GM19395 (cell line): ENCODE measurements around the gene DACT3.

ENCODE experiments used
- ATAC-seq: cut with Tn5 transposase; IDR thresholded peaks from one replicate; pipeline ENCODE4 v1.9.1; 2021; ENCODE audit warnings: mild to moderate bottlenecking, moderate library complexity; ENCODE audit not compliant: unreplicated experiment

The DACT3 gene

DNA sequence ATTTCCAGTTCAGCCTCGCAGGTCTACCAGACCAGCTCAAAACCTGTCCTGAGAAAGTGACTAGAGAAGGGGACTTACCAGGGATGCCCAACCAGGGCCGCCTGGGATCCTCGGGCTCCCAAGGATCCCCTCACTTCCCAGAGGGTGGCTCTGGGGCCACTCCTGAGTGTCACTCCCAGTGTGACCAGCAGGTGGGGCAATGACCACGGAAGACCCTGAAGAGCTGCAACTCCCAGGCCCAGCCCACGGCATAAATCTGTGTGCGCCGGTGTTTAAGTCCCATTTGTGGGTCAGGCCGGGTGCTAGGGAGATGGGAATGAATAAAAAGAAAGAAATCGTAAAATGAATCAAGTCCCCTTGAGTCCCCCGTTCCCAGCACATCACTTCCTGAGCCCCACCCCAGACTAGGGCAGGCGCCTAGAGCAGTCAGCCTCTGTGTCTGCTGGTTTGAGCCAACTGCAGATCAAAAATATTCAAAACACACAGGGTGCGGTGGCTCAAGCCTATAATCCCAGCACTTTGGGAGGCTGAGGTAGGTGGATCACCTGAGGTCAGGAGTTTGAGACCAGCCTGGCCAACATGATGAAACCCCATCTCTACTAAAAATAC lies 46.8 kb downstream of the DACT3 start:
- no peak for ATAC-seq

GRCh38 chr19:46613525-46613924 lies 47.5 kb downstream of the DACT3 start:
- no peak for ATAC-seq

DNA sequence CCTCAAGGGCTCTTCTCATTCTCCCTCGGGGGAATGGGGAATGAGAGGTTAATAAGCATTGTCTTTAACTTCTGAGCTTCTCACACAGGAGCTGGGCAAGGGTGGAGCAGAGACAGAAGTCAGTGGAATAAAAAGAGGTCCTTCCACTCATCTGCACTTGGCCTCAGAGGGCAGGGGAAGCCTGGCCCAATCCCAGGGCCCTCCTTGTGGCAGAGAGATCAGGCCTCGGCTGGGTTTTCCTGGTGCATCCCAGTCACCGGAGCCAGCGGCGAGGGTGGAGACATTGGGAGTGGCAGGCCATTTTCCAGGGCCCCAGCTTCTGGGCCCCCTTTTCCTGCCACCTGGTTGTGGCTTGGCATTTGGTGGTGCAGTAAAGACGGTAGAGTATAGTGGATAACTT lies 49.2 kb downstream of the DACT3 start:
- no peak for ATAC-seq

- no peak for ATAC-seq
These were observed 49.9 kb downstream of the DACT3 start for GRCh38 chr19:46610851-46611770.

- no peak for ATAC-seq
These were observed 50.6 kb downstream of the DACT3 start for GRCh38 chr19:46610413-46610775.

DNA sequence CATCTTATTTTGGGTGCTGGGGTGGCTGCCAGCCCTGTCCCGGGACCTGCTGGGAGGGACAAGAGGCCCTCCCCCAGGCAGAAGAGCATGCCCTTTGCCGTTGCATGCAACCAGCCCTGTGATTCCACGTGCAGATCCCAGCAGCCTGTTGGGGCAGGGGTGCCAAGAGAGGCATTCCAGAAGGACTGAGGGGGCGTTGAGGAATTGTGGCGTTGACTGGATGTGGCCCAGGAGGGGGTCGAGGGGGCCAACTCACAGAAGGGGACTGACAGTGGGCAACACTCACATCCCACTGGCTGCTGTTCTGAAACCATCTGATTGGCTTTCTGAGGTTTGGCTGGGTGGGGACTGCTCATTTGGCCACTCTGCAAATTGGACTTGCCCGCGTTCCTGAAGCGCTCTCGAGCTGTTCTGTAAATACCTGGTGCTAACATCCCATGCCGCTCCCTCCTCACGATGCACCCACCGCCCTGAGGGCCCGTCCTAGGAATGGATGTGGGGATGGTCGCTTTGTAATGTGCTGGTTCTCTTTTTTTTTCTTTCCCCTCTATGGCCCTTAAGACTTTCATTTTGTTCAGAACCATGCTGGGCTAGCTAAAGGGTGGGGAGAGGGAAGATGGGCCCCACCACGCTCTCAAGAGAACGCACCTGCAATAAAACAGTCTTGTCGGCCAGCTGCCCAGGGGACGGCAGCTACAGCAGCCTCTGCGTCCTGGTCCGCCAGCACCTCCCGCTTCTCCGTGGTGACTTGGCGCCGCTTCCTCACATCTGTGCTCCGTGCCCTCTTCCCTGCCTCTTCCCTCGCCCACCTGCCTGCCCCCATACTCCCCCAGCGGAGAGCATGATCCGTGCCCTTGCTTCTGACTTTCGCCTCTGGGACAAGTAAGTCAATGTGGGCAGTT lies 51.2 kb downstream of the DACT3 start:
- no peak for ATAC-seq

DNA sequence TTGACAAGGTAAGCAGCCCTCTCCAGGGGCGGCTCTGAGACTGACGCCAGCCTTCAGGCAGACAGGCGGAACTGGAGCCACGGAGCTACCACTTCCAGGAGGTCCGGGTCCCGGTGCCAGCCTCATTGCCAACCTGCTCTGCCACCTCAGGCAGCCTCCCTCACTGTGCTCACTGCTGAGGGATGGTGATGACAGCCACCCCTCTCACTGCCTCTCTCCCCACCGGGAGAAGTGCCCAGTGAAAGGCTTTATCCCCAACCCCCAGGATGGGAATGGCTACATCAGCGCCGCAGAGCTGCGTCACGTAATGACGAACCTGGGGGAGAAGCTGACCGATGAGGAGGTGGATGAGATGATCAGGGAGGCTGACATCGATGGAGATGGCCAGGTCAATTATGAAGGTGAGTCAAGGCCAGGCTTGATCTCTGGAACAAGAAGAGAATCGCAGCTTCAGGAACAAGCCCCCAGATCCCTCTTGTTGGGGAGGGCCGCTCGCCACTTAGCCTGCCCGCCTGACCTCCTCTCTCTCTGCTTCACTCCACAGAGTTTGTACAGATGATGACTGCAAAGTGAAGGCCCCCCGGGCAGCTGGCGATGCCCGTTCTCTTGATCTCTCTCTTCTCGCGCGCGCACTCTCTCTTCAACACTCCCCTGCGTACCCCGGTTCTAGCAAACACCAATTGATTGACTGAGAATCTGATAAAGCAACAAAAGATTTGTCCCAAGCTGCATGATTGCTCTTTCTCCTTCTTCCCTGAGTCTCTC lies 52.2 kb downstream of the DACT3 start:
- ATAC-seq, result no peak

DNA sequence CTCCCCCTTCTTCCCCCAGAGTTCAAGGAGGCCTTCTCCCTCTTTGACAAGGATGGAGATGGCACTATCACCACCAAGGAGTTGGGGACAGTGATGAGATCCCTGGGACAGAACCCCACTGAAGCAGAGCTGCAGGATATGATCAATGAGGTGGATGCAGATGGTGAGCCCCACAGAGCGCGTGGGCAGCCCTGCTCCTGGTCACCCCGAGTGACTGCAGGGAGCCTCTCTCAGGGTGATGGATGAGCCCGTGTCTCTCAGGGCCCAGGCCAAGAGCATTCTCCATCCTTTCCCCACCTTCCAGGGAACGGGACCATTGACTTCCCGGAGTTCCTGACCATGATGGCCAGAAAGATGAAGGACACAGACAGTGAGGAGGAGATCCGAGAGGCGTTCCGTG lies 52.8 kb downstream of the DACT3 start:
- no peak for ATAC-seq

- ATAC-seq, result no peak
These were observed 53.5 kb downstream of the DACT3 start for GRCh38 chr19:46607448-46607841.

- ATAC-seq, result no peak
These were observed 54.1 kb downstream of the DACT3 start for GRCh38 chr19:46606681-46607447.

DNA sequence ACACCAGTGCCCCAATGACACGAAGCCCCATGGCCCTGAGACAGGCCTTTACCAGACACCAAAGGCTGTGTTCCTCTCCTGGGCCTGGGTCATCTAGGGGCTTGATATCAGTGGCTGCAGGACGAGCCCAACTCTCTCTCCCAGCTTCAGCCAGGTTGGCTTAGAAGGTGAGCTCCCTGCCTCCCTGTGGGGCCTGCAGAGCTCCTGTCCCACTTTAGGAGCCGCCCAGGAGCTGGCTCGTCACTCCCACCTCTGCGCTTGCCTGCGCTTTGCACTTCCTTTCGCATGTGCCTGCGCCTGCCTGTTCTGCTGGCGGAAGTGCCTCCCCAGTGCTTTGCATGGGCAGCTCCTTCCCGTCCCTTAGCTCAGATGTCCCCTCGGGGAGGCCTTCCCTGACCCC lies 55.0 kb downstream of the DACT3 start:
- no peak for ATAC-seq

DNA sequence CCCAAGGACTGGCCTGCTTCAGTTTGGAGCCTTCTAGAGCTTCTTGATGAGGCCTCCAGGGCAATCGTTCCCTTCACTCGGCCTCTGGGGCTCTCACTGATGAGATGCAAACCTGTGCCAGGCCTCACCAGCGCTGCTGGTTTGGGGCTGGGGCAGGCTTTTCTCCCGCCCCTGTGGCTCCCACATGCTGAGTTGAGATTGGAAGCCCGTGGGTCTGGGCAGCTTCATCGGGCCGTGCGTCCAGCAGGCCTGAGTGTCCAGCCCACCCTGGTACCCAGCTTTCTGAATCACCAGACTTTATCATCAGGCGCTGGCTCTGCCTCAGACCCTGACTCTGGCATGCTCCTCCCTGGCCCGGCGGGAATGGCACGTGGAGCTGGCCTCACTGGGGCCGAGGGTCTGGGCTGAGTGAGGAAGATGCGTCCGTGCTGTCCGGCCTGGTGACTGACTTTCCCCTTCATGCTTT lies 55.6 kb downstream of the DACT3 start:
- ATAC-seq, result no peak

GRCh38 chr19:46604781-46605355 lies 56.1 kb downstream of the DACT3 start:
- ATAC-seq, result no peak

- no peak for ATAC-seq
These were observed 57.2 kb downstream of the DACT3 start for GRCh38 chr19:46603752-46604231.

- no peak for ATAC-seq
These were observed 57.8 kb downstream of the DACT3 start for GRCh38 chr19:46603195-46603637.

- no peak for ATAC-seq
These were observed 58.4 kb downstream of the DACT3 start for GRCh38 chr19:46602392-46603194.

DNA sequence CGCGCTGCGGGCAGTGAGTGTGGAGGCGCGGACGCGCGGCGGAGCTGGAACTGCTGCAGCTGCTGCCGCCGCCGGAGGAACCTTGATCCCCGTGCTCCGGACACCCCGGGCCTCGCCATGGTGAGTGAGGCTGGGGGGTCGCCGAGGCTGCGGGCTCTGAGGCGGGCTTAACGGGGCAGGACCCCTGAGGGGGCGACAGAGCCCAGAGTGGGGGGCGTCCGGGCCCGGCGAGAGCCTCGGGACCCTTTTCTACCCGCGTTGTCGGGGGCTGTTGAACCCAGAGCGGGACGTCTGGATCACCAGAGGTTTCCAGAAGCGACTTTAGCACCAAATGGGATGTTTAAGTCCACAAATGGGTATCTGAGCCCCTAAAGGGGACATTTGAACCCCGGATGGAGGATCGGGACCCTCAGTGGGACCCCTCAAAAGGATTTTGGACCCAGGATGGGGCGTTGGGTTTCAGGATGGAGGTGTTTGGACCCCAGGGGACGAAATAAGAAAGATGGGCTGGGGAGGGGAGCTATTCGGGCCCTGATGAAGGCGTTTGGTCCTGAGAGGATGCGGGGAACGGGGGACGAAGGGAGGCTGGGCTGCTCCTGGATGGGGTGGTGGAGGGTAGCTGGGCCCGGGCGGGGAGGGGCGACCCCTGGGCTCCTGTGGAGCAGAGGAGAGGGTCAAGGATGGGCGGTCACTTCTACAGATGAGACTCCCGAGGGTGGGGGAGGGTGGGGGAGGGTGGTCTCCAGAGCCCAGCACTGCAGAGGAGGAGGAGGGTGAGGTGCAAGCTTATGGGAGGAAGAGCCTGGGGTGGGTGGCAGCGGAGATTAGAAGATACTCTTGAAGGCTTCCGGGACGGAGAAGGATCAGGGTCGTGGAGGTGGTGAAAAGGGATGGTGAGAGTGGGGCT lies 59.4 kb downstream of the DACT3 start, which contains the start of gene CALM3:
Gene CALM3, plus strand, starts transcription at position 13 of the 907 bp plus-strand sequence. Its CDS starts 105 bp downstream, at position 118.
- ATAC-seq, result no peak
